ENCODE results near the gene ADGRV1. TPM values are rescaled to one million over a fixed set of nuclear protein-coding genes. Genes with fewer than 3 reads are reported as not detected.

Gene ADGRV1
- total RNA-seq, 2 donors from 2014 or later: 97.6 to 117 TPM

GRCh38 chr5:91091471-91092234, 533.1 kb downstream of the ADGRV1 start:
- DNase-seq: no peak
- no peak for TF ChIP-seq CTCF (conservative IDR thresholded peaks at IDR 0.05)
- no peak overlapping the region for H3K27ac ChIP-seq (ENCODE audit: low read depth, low read length)
- 84 to 91% methylated on average over 3 to 4 of the region's 4 CpGs for WGBS, 2 experiments (ENCODE audit: insufficient coverage in 1 of 2, insufficient read length in 1 of 2)
- no peak overlapping the region for H3K4me3 ChIP-seq (ENCODE audit: low read length)
- Mint-ChIP-seq H3K27me3 (ENCODE audit: insufficient read depth) (no peaks in the 10 kb centered on the region), H3K27ac (peak overlapping the region; percentile 62), H3K4me3 (no peak overlapping the region), H3K36me3 (ENCODE audit: low read depth) (peaks cover 6% of the 10 kb centered on the region), H3K4me1 (peaks cover 21% of the 10 kb centered on the region), H3K9me3 (no peaks in the 10 kb centered on the region)
- peaks cover 7% of the 10 kb centered on the region for H3K4me1 ChIP-seq (ENCODE audit: control insufficient read depth, insufficient read depth, low read length)
- no peaks in the 10 kb centered on the region for H3K27me3 ChIP-seq (ENCODE audit: control insufficient read depth, insufficient read depth, low read length, poor library complexity, severe bottlenecking)
- H3K9me3 ChIP-seq (ENCODE audit: control insufficient read depth, low read length): no peaks in the 10 kb centered on the region
- H3K9ac ChIP-seq (ENCODE audit: extremely low read depth, low read length, poor library complexity, severe bottlenecking): no peak overlapping the region
- no peaks in the 10 kb centered on the region for H3K36me3 ChIP-seq (ENCODE audit: control insufficient read depth, insufficient read depth, low read length)

- Histone ChIP-seq H3K4me1 (ENCODE audit: control insufficient read depth, insufficient read depth, low read length) (peaks cover 7% of the 10 kb centered on the region), H3K9ac (ENCODE audit: extremely low read depth, low read length, poor library complexity, severe bottlenecking) (no peak overlapping the region), H3K4me3 (ENCODE audit: low read length) (no peak overlapping the region), H3K27me3 (ENCODE audit: control insufficient read depth, insufficient read depth, low read length, poor library complexity, severe bottlenecking) (no peaks in the 10 kb centered on the region), H3K36me3 (ENCODE audit: control insufficient read depth, insufficient read depth, low read length) (no peaks in the 10 kb centered on the region), H3K27ac (ENCODE audit: low read depth, low read length) (no peak overlapping the region), H3K9me3 (ENCODE audit: control insufficient read depth, low read length) (no peaks in the 10 kb centered on the region)
- no peak for DNase-seq
- 90 to 91% methylated on average over 6 to 8 of the region's 8 CpGs for WGBS, 2 experiments (ENCODE audit: insufficient coverage in 1 of 2, insufficient read length in 1 of 2)
- H3K27ac Mint-ChIP-seq: no peak overlapping the region
- H3K9me3 Mint-ChIP-seq: no peaks in the 10 kb centered on the region
- peaks cover 23% of the 10 kb centered on the region for H3K4me1 Mint-ChIP-seq
- no peak for TF ChIP-seq CTCF (conservative IDR thresholded peaks at IDR 0.05)
- H3K36me3 Mint-ChIP-seq (ENCODE audit: low read depth): peaks cover 6% of the 10 kb centered on the region
- no peak overlapping the region for H3K4me3 Mint-ChIP-seq
- H3K27me3 Mint-ChIP-seq (ENCODE audit: insufficient read depth): no peaks in the 10 kb centered on the region
Measured at GRCh38 chr5:91092859-91093783, 534.5 kb downstream of the ADGRV1 start.

GRCh38 chr5:91095313-91095712, 536.7 kb downstream of the ADGRV1 start:
- Mint-ChIP-seq H3K36me3 (ENCODE audit: low read depth) (peaks cover 6% of the 10 kb centered on the region), H3K9me3 (no peaks in the 10 kb centered on the region), H3K4me1 (peaks cover 22% of the 10 kb centered on the region), H3K4me3 (no peak overlapping the region), H3K27ac (peak overlapping the region; percentile 76), H3K27me3 (ENCODE audit: insufficient read depth) (no peaks in the 10 kb centered on the region)
- Histone ChIP-seq H3K36me3 (ENCODE audit: control insufficient read depth, insufficient read depth, low read length) (no peaks in the 10 kb centered on the region), H3K4me1 (ENCODE audit: control insufficient read depth, insufficient read depth, low read length) (peaks cover 5% of the 10 kb centered on the region), H3K9me3 (ENCODE audit: control insufficient read depth, low read length) (no peaks in the 10 kb centered on the region), H3K4me3 (ENCODE audit: low read length) (no peak overlapping the region), H3K9ac (ENCODE audit: extremely low read depth, low read length, poor library complexity, severe bottlenecking) (no peak overlapping the region), H3K27ac (ENCODE audit: low read depth, low read length) (no peak overlapping the region), H3K27me3 (ENCODE audit: control insufficient read depth, insufficient read depth, low read length, poor library complexity, severe bottlenecking) (no peaks in the 10 kb centered on the region)
- TF ChIP-seq CTCF (conservative IDR thresholded peaks at IDR 0.05): no peak
- DNase-seq: no peak
- 86 to 90% methylated on average over 1 to 3 of the region's 3 CpGs for WGBS, 2 experiments (ENCODE audit: insufficient coverage in 1 of 2, insufficient read length in 1 of 2)

All from endodermal cell (in vitro differentiated cells).